EL (cell line): ENCODE results near the gene IFFO2.

Source experiments
- DNase-seq: peaks from one replicate; pipeline ENCODE4 v3.0.0-alpha.2; 2016

The IFFO2 gene

GRCh38 chr1:18890706-18891425 lies 65.6 kb downstream of the IFFO2 start:
- DNase-seq = peak; percentile 62

- DNase-seq = peak; percentile 58
These were observed 70.5 kb downstream of the IFFO2 start for GRCh38 chr1:18886003-18886335.

- DNase-seq = no peak
These were observed 71.0 kb downstream of the IFFO2 start for GRCh38 chr1:18885311-18886002.

- DNase-seq = no peak
These were observed 71.7 kb downstream of the IFFO2 start for GRCh38 chr1:18884727-18885126.

GRCh38 chr1:18884419-18884717 lies 72.1 kb downstream of the IFFO2 start:
- DNase-seq = no peak

- peak; percentile 68 for DNase-seq
These were observed 72.6 kb downstream of the IFFO2 start for GRCh38 chr1:18883636-18884418.

- no peak for DNase-seq
These were observed 73.4 kb downstream of the IFFO2 start for GRCh38 chr1:18883079-18883478.

GRCh38 chr1:18882486-18882885 lies 74.0 kb downstream of the IFFO2 start:
- DNase-seq = no peak

GRCh38 chr1:18881642-18882431 lies 74.6 kb downstream of the IFFO2 start:
- DNase-seq = no peak

- no peak for DNase-seq
These were observed 75.3 kb downstream of the IFFO2 start for GRCh38 chr1:18881164-18881563.

GRCh38 chr1:18880585-18880984 lies 75.9 kb downstream of the IFFO2 start:
- DNase-seq = no peak

GRCh38 chr1:18879791-18880309 lies 76.6 kb downstream of the IFFO2 start:
- DNase-seq = no peak

- DNase-seq = no peak
These were observed 77.2 kb downstream of the IFFO2 start for GRCh38 chr1:18879215-18879790.

- DNase-seq = no peak
These were observed 77.8 kb downstream of the IFFO2 start for GRCh38 chr1:18878538-18879214.

- DNase-seq = no peak
These were observed 79.2 kb downstream of the IFFO2 start for GRCh38 chr1:18877282-18877681.

- no peak for DNase-seq
These were observed 80.3 kb downstream of the IFFO2 start for GRCh38 chr1:18876210-18876609.

- DNase-seq = no peak
These were observed 80.7 kb downstream of the IFFO2 start for GRCh38 chr1:18875796-18876128.

GRCh38 chr1:18875107-18875795 lies 81.2 kb downstream of the IFFO2 start:
- peak; percentile 77 for DNase-seq

- no peak for DNase-seq
These were observed 81.9 kb downstream of the IFFO2 start for GRCh38 chr1:18874600-18874999.

GRCh38 chr1:18874036-18874435 lies 82.4 kb downstream of the IFFO2 start:
- DNase-seq = no peak

- no peak for DNase-seq
These were observed 84.3 kb downstream of the IFFO2 start for GRCh38 chr1:18872071-18872611.
